Tibial artery (tissue), 4 donors: Measurements from ENCODE around the gene SND1.

Experiments used
- DNase-seq, 2 donors: peaks; one replicate each; pipeline ENCODE4 v3.0.0-alpha.2; 2019
- H3K27ac ChIP-seq, 2 donors: fragments of 200-600 bp; sonication (generic) in 1 of 2; 1 replicate in 1 of 2; 2 replicates in 1 of 2; pipeline ENCODE4 v1.5.1; 2018 to 2019; ENCODE audit warnings: mild to moderate bottlenecking in 1 of 2
- H3K27me3 ChIP-seq, 2 donors: fragments of 200-600 bp; sonication (generic) in 1 of 2; one replicate each; pipeline versions ENCODE4 v1.5.1 to v1.6.0; 2016 to 2019
- H3K36me3 ChIP-seq, 3 donors: fragments of 200-600 bp; sonication (generic) in 2 of 3; one replicate each; pipeline ENCODE4 v1.5.1; 2016 to 2019; ENCODE audit warnings: mild to moderate bottlenecking in 2 of 3
- H3K4me1 ChIP-seq, 4 donors: fragments of 200-600 bp; sonication (generic) in 2 of 4; 1 replicate in 3 of 4; 2 replicates in 1 of 4; pipeline ENCODE4 v1.5.1; 2016 to 2019
- H3K4me3 ChIP-seq, 2 donors: fragments of 200-600 bp; sonication (generic) in 1 of 2; 1 replicate in 1 of 2; 2 replicates in 1 of 2; pipeline ENCODE4 v1.5.1; 2018 to 2019; ENCODE audit warnings: mild to moderate bottlenecking in 2 of 2
- H3K9me3 ChIP-seq, 3 donors: fragments of 200-600 bp; sonication (generic) in 1 of 3; one replicate each; pipeline ENCODE4 v1.5.1; 2016 to 2019
- CTCF ChIP-seq, 2 experiments: fragments of 200-600 bp in 1 of 2; fragments of 450-650 bp in 1 of 2; IDR thresholded peaks; one replicate each; pipeline ENCODE4 v1.5.1; 2017 to 2019; ENCODE audit warnings: antibody characterized with exemption in 2 of 2, mild to moderate bottlenecking in 1 of 2, moderate library complexity in 1 of 2
- intact Hi-C: fragments of 100-400 bp; cut with DNase I; formaldehyde crosslinking; loops from one replicate; pipeline ENCODE4 v1.15.0; 2023; ENCODE audit warnings: low total_unique reads

The SND1 gene

GRCh38 chr7:127816354-127817190, 164.6 kb downstream of the SND1 start:
- Histone ChIP-seq H3K36me3 (no peaks in the 10 kb centered on the region), H3K27me3 (no peaks in the 10 kb centered on the region), H3K4me3 (no peak overlapping the region), H3K4me1 (peaks cover 0 to 23% (median 2%) of the 10 kb centered on the region in 4 donors), H3K27ac (no peak overlapping the region), H3K9me3 (no peaks in the 10 kb centered on the region)
- no peak for TF ChIP-seq CTCF (IDR thresholded peaks at IDR 0.05)
- intact Hi-C loops, result no loop called here
- DNase-seq, result no peak

GRCh38 chr7:127817466-127817865, 165.5 kb downstream of the SND1 start:
- no peaks in the 10 kb centered on the region for H3K36me3 ChIP-seq
- H3K4me1 ChIP-seq, result peaks cover 0 to 23% (median 2%) of the 10 kb centered on the region in 4 donors
- no peak for DNase-seq
- intact Hi-C loops, result no loop called here
- H3K27ac ChIP-seq, result no peak overlapping the region
- no peaks in the 10 kb centered on the region for H3K27me3 ChIP-seq
- TF ChIP-seq CTCF (IDR thresholded peaks at IDR 0.05), result no peak
- H3K4me3 ChIP-seq, result no peak overlapping the region
- H3K9me3 ChIP-seq, result no peaks in the 10 kb centered on the region

GRCh38 chr7:127818306-127818705, 166.3 kb downstream of the SND1 start:
- Histone ChIP-seq H3K27me3 (no peaks in the 10 kb centered on the region), H3K36me3 (no peaks in the 10 kb centered on the region), H3K4me3 (no peak overlapping the region), H3K9me3 (no peaks in the 10 kb centered on the region), H3K27ac (no peak overlapping the region), H3K4me1 (peaks cover 0 to 16% (median 2%) of the 10 kb centered on the region in 4 donors)
- intact Hi-C loops, result no loop called here
- no peak for DNase-seq
- TF ChIP-seq CTCF (IDR thresholded peaks at IDR 0.05), result no peak

GRCh38 chr7:127819975-127820731, 168.2 kb downstream of the SND1 start:
- Histone ChIP-seq H3K9me3 (no peaks in the 10 kb centered on the region), H3K4me3 (no peak overlapping the region), H3K27ac (no peak overlapping the region), H3K4me1 (peaks cover 0 to 6% (median 0%) of the 10 kb centered on the region in 4 donors), H3K27me3 (no peaks in the 10 kb centered on the region), H3K36me3 (no peaks in the 10 kb centered on the region)
- TF ChIP-seq CTCF (IDR thresholded peaks at IDR 0.05), result no peak
- intact Hi-C loops, result no loop called here
- DNase-seq, result no peak

- no peaks in the 10 kb centered on the region for H3K27me3 ChIP-seq
- no peaks in the 10 kb centered on the region for H3K9me3 ChIP-seq
- TF ChIP-seq CTCF (IDR thresholded peaks at IDR 0.05), result no peak
- peaks cover 0 to 6% (median 0%) of the 10 kb centered on the region in 4 donors for H3K4me1 ChIP-seq
- no peaks in the 10 kb centered on the region for H3K36me3 ChIP-seq
- intact Hi-C loops, result no loop called here
- no peak overlapping the region for H3K27ac ChIP-seq
- H3K4me3 ChIP-seq, result no peak overlapping the region
- DNase-seq, result no peak
These were observed 168.7 kb downstream of the SND1 start for GRCh38 chr7:127820732-127821085.
